ENCODE data around the gene HELZ. TPM values are rescaled to one million over a fixed set of nuclear protein-coding genes. Genes with fewer than 3 reads are reported as not detected.

Gene HELZ
- polyA plus RNA-seq, 3 donors = 24.8 to 44.1 (median 39.9) TPM

DNA sequence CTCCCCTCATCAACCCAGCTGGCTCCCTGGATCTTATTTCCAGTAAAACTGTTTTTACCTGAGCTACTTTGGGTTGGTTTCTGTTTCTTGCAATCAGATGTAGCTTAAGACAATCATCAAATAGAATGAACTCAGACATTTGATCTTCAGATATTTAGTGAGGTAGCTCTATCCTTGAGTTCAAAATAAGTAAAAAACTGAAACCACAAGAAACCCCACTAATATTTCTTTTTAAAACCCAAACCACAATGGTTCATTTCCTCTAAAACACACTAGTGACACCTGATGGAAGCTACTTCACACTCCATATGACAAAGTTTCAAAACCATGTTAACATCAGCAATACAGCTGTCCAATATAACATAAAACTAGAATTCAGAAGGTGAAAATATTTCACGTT, 162.9 kb downstream of the HELZ start:
- Histone ChIP-seq H3K9me3 (replicated peaks in 1 of 2; ENCODE audit: control insufficient read depth in 1 of 2, insufficient read depth in 1 of 2, low read length in 2 of 2) (no peaks in the 10 kb centered on the region), H2AFZ (ENCODE audit: insufficient read depth, low read depth, low read length, poor library complexity, severe bottlenecking) (no peak overlapping the region), H3K9ac (ENCODE audit: insufficient read depth, low read length, poor library complexity, severe bottlenecking) (no peak overlapping the region), H3K4me3 (replicated peaks in 1 of 3; ENCODE audit: low read depth in 2 of 3, low read length in 3 of 3) (no peak overlapping the region), H3K4me2 (replicated peaks; ENCODE audit: extremely low read depth, low read length, poor library complexity, severe bottlenecking) (no peak overlapping the region), H4K20me1 (ENCODE audit: insufficient read depth, low read length) (peaks cover 93% of the 10 kb centered on the region), H3K4me1 (ENCODE audit: control insufficient read depth in 1 of 2, insufficient read depth in 2 of 2, low read length in 2 of 2) (no peaks in the 10 kb centered on the region), H3K27ac (ENCODE audit: low read depth in 1 of 2, low read length in 2 of 2) (no peak overlapping the region), H3K79me2 (ENCODE audit: insufficient read depth, low read length) (peaks cover 19% of the 10 kb centered on the region), H3K36me3 (replicated peaks in 1 of 2; ENCODE audit: control insufficient read depth in 1 of 2, insufficient read depth in 2 of 2, low read length in 2 of 2) (peaks cover 76 to 94% of the 10 kb centered on the region in 2 donors), H3K27me3 (ENCODE audit: control insufficient read depth in 2 of 2, insufficient read depth in 2 of 2, low read length in 2 of 2) (no peaks in the 10 kb centered on the region)
- intact Hi-C loops (cut with micrococcal nuclease) = no loop called here
- Mint-ChIP-seq H3K36me3 (peaks cover 56 to 72% of the 10 kb centered on the region in 2 donors), H3K4me1 (peaks cover 3% of the 10 kb centered on the region), H3K4me3 (no peak overlapping the region), H3K9me3 (peaks cover 0 to 2% (median 0%) of the 10 kb centered on the region in 7 donors), H3K27ac (peak overlapping the region in 2 of 7 donors; percentile 15 to 57), H3K27me3 (ENCODE audit: low read depth in 3 of 3) (peaks cover 0 to 1% (median 0%) of the 10 kb centered on the region in 3 donors)
- WGBS (ENCODE audit: insufficient coverage) = no CpG with 5 or more reads among the region's 1 CpG
- TF ChIP-seq, protein P1, sequence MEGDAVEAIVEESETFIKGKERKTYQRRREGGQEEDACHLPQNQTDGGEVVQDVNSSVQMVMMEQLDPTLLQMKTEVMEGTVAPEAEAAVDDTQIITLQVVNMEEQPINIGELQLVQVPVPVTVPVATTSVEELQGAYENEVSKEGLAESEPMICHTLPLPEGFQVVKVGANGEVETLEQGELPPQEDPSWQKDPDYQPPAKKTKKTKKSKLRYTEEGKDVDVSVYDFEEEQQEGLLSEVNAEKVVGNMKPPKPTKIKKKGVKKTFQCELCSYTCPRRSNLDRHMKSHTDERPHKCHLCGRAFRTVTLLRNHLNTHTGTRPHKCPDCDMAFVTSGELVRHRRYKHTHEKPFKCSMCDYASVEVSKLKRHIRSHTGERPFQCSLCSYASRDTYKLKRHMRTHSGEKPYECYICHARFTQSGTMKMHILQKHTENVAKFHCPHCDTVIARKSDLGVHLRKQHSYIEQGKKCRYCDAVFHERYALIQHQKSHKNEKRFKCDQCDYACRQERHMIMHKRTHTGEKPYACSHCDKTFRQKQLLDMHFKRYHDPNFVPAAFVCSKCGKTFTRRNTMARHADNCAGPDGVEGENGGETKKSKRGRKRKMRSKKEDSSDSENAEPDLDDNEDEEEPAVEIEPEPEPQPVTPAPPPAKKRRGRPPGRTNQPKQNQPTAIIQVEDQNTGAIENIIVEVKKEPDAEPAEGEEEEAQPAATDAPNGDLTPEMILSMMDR (IDR thresholded peaks at IDR 0.05) = no peak
- DNase-seq = no peak

DNA sequence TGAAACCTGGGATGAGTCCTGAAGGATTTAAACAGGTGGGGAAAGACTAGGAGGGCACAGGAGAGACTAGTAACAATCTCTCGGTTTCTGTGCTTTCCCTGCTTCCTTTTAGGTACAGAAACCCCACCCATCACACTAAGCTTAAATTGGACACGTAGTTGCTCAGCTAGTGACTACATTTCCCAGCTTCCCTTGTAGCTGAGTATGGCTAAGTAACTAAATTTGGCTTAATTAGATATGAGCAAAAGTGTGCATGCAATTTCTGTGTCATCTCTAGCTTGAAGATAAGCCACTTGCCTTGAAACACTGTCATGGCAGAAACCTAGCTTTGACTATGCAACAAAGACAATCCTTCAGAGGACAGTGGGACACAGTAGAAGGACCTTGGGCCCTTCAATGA, 164.2 kb downstream of the HELZ start:
- TF ChIP-seq, protein P1 (IDR thresholded peaks at IDR 0.05) = no peak
- Histone ChIP-seq H3K4me3 (replicated peaks in 1 of 3; ENCODE audit: low read depth in 2 of 3, low read length in 3 of 3) (no peak overlapping the region), H3K27ac (ENCODE audit: low read depth in 1 of 2, low read length in 2 of 2) (peak overlapping the region in 1 of 2 donors; percentile 5), H3K4me1 (ENCODE audit: control insufficient read depth in 1 of 2, insufficient read depth in 2 of 2, low read length in 2 of 2) (no peaks in the 10 kb centered on the region), H3K36me3 (replicated peaks in 1 of 2; ENCODE audit: control insufficient read depth in 1 of 2, insufficient read depth in 2 of 2, low read length in 2 of 2) (peaks cover 77 to 95% of the 10 kb centered on the region in 2 donors), H3K79me2 (ENCODE audit: insufficient read depth, low read length) (peaks cover 16% of the 10 kb centered on the region), H2AFZ (ENCODE audit: insufficient read depth, low read depth, low read length, poor library complexity, severe bottlenecking) (no peak overlapping the region), H4K20me1 (ENCODE audit: insufficient read depth, low read length) (peaks cover 92% of the 10 kb centered on the region), H3K27me3 (ENCODE audit: control insufficient read depth in 2 of 2, insufficient read depth in 2 of 2, low read length in 2 of 2) (no peaks in the 10 kb centered on the region), H3K4me2 (replicated peaks; ENCODE audit: extremely low read depth, low read length, poor library complexity, severe bottlenecking) (no peak overlapping the region), H3K9ac (ENCODE audit: insufficient read depth, low read length, poor library complexity, severe bottlenecking) (no peak overlapping the region), H3K9me3 (replicated peaks in 1 of 2; ENCODE audit: control insufficient read depth in 1 of 2, insufficient read depth in 1 of 2, low read length in 2 of 2) (no peaks in the 10 kb centered on the region)
- Mint-ChIP-seq H3K27ac (no peak overlapping the region), H3K4me3 (no peak overlapping the region), H3K36me3 (peaks cover 56 to 73% of the 10 kb centered on the region in 2 donors), H3K27me3 (ENCODE audit: low read depth in 3 of 3) (peaks cover 0 to 1% (median 0%) of the 10 kb centered on the region in 3 donors), H3K4me1 (peaks cover 3% of the 10 kb centered on the region), H3K9me3 (peaks cover 0 to 1% (median 0%) of the 10 kb centered on the region in 7 donors)
- WGBS (ENCODE audit: insufficient coverage) = no CpG with 5 or more reads among the region's 2 CpGs
- DNase-seq = no peak
- intact Hi-C loops (cut with micrococcal nuclease) = no loop called here

All from CD14-positive monocyte (primary cell).